ENCODE results near the gene RLN2.

DNA sequence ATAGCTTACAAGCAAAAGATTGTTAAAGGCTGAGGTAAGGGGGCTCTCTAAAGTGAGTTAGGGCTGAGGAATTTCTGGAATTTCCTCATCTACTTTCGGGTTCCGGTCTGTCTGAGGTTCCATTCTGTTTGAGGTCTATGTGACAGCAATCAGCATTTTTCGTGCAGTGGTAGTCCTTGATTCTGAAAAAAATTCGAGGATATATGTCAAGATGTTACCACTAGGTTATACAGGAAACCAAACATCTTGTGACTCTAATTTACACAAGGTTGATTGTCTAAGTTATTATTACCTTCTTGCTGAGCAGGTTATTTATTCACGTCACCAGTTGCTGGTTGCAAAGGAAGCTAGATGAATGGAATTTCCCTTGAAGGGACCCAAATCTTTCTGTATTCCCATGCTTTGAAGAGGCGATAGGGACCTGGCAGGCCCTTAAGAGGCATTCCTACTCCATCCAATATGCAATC is 35.2 kb downstream of the RLN2 start:
- TF ChIP-seq POLR2A (IDR thresholded peaks at IDR 0.05): no peak
- TF ChIP-seq, protein P1, sequence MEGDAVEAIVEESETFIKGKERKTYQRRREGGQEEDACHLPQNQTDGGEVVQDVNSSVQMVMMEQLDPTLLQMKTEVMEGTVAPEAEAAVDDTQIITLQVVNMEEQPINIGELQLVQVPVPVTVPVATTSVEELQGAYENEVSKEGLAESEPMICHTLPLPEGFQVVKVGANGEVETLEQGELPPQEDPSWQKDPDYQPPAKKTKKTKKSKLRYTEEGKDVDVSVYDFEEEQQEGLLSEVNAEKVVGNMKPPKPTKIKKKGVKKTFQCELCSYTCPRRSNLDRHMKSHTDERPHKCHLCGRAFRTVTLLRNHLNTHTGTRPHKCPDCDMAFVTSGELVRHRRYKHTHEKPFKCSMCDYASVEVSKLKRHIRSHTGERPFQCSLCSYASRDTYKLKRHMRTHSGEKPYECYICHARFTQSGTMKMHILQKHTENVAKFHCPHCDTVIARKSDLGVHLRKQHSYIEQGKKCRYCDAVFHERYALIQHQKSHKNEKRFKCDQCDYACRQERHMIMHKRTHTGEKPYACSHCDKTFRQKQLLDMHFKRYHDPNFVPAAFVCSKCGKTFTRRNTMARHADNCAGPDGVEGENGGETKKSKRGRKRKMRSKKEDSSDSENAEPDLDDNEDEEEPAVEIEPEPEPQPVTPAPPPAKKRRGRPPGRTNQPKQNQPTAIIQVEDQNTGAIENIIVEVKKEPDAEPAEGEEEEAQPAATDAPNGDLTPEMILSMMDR (IDR thresholded peaks at IDR 0.05): no peak
